Measurements from ENCODE around the gene CES4A.
"Not testable (repeated sequence)": the region's sequence is repeated elsewhere in the genome, so short reads cannot be mapped to it uniquely, and the experiment has no call there.

CES4A gene

DNA sequence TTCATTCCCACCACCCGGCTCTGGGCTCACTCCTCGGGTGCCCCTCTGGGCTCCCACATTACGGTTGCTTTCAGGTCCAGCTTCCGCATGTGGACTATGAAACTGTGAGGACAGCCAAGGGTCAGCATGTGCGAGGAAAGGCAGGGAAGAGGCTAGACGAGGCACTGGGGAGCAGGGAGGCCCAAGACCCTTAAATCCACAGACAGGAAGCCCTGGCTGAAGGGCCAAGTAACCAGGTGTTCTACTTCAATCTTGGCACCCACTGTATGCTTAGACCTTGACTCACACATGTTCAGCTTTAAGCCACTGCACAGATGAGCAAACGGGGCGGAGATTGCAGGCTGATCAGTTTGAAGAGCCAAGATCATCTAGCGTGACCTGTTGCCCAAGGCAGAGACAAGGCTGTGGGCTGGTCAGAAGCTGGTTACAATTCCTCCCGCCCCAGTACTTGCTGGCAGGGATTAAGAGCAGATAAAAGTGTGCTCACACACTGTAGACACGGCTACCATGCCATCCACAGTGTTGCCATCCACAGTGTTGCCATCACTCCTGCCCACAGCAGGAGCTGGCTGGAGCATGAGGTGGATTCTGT, at the start of gene CES4A:
Gene CES4A, plus strand, starts transcription at position 393 of the 592 bp plus-strand sequence. Its CDS starts 184 bp downstream, at position 577.
- H3K4me1 ChIP-seq (ENCODE audit: control insufficient read depth, low read depth, low read length), result no peaks in the 10 kb centered on the region
- H3K27ac ChIP-seq (ENCODE audit: low read length), result no peak within 1 kb of the TSS
- no peaks in the 10 kb centered on the region for H3K36me3 ChIP-seq (ENCODE audit: control insufficient read depth, low read depth, low read length)
- H3K9me3 ChIP-seq (ENCODE audit: control insufficient read depth, low read depth, low read length), result no peaks in the 10 kb centered on the region
- H3K9ac ChIP-seq (ENCODE audit: low read length), result no peak within 1 kb of the TSS
- H3K27me3 ChIP-seq (ENCODE audit: control insufficient read depth, insufficient read depth, low read length), result no peaks in the 10 kb centered on the region
- H3K4me3 ChIP-seq (ENCODE audit: low read length), result no peak within 1 kb of the TSS

DNA sequence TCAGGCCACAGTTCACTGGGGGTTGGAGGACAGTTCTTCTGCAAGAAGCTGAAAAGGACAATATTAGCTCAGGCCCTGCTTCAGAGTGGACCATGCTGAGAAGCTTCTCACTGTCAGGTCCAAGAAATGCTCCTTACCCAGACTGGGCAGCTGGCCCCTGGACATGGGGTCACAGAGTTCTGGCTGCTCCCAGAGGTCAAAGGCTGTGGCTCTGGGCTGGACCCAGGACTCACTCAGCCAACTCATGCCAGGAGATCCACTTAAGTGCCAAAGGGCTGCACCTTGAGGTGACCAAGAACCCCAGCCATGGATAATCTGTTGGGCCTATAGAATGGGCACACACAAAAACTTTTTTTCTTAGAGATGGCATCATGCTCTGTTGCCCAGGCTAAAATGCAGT, 49.0 kb upstream of the CES4A start:
- H3K36me3 ChIP-seq (ENCODE audit: control insufficient read depth, low read depth, low read length), result peaks cover 11% of the 10 kb centered on the region

DNA sequence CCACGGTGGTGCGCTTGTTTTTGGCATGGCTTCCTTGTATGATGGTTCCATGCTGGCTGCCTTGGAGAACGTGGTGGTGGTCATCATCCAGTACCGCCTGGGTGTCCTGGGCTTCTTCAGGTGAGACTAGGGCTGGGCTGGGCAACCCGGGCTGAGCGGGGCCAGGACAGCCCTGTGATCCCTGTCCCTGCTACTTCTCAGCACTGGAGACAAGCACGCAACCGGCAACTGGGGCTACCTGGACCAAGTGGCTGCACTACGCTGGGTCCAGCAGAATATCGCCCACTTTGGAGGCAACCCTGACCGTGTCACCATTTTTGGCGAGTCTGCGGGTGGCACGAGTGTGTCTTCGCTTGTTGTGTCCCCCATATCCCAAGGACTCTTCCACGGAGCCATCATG, 48.2 kb upstream of the CES4A start:
- H3K9me3 ChIP-seq (ENCODE audit: control insufficient read depth, low read depth, low read length), result no peaks in the 10 kb centered on the region
- H3K36me3 ChIP-seq (ENCODE audit: control insufficient read depth, low read depth, low read length), result peaks cover 11% of the 10 kb centered on the region
- H3K4me3 ChIP-seq (ENCODE audit: low read length), result no peak overlapping the region
- no peaks in the 10 kb centered on the region for H3K27me3 ChIP-seq (ENCODE audit: control insufficient read depth, insufficient read depth, low read length)
- no peak overlapping the region for H3K27ac ChIP-seq (ENCODE audit: low read length)
- H3K4me1 ChIP-seq (ENCODE audit: control insufficient read depth, low read depth, low read length), result no peaks in the 10 kb centered on the region
- no peak overlapping the region for H3K9ac ChIP-seq (ENCODE audit: low read length)

More for the DNA sequence above, 49.0 kb upstream of the CES4A start:
- Histone ChIP-seq H3K4me1 (ENCODE audit: control insufficient read depth, low read depth, low read length) (no peaks in the 10 kb centered on the region), H3K9me3 (ENCODE audit: control insufficient read depth, low read depth, low read length) (no peaks in the 10 kb centered on the region), H3K27me3 (ENCODE audit: control insufficient read depth, insufficient read depth, low read length) (no peaks in the 10 kb centered on the region), H3K27ac (ENCODE audit: low read length) (no peak overlapping the region), H3K9ac (ENCODE audit: low read length) (no peak overlapping the region), H3K4me3 (ENCODE audit: low read length) (no peak overlapping the region)

DNA sequence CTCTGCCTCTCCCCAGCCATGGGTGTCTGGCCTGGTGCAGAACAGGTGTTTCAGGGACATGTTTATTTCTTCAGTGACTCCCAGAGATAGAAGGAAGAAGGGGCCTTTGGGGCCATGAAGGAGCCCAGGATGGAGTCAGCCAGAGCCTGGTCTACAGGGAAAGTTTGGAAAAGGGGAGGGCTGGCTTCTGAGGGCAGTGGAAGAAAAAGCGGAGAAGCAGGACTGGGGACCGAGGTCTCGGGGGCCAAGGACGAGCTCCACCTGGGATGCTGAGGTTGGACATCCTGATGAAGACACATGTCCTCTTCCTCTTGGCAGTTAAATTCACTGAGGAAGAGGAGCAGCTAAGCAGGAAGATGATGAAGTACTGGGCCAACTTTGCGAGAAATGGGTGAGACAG, 45.4 kb upstream of the CES4A start:
- no peaks in the 10 kb centered on the region for H3K4me1 ChIP-seq (ENCODE audit: control insufficient read depth, low read depth, low read length)
- no peak overlapping the region for H3K4me3 ChIP-seq (ENCODE audit: low read length)
- H3K27ac ChIP-seq (ENCODE audit: low read length), result no peak overlapping the region
- H3K27me3 ChIP-seq (ENCODE audit: control insufficient read depth, insufficient read depth, low read length), result no peaks in the 10 kb centered on the region
- H3K9ac ChIP-seq (ENCODE audit: low read length), result no peak overlapping the region
- H3K9me3 ChIP-seq (ENCODE audit: control insufficient read depth, low read depth, low read length), result no peaks in the 10 kb centered on the region
- H3K36me3 ChIP-seq (ENCODE audit: control insufficient read depth, low read depth, low read length), result peaks cover 11% of the 10 kb centered on the region

DNA sequence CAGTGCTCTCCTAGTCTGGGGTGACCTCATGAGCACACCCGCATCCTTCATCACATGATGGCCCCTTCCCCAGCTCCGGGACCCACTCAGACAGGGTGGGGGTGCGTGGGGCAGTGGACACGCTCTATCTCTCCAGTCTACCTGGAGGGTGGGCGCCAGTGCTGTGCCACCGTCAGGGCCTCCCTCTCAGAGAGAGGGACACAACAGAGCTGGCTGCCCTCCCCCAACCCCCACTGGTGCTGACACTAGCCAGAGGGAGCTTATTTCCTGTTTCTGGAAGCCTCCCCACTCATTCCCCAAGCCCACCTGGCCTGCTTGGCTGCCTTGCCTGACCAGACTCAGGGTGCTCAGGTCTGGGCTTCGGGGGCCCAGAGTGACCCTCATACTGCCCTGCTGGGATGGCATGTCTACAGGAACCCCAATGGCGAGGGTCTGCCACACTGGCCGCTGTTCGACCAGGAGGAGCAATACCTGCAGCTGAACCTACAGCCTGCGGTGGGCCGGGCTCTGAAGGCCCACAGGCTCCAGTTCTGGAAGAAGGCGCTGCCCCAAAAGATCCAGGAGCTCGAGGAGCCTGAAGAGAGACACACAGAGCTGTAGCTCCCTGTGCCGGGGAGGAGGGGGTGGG, 44.8 kb upstream of the CES4A start:
- no peak overlapping the region for H3K4me3 ChIP-seq (ENCODE audit: low read length)
- no peak overlapping the region for H3K27ac ChIP-seq (ENCODE audit: low read length)
- H3K9me3 ChIP-seq (ENCODE audit: control insufficient read depth, low read depth, low read length), result no peaks in the 10 kb centered on the region
- no peaks in the 10 kb centered on the region for H3K27me3 ChIP-seq (ENCODE audit: control insufficient read depth, insufficient read depth, low read length)
- H3K36me3 ChIP-seq (ENCODE audit: control insufficient read depth, low read depth, low read length), result peaks cover 11% of the 10 kb centered on the region
- H3K4me1 ChIP-seq (ENCODE audit: control insufficient read depth, low read depth, low read length), result no peaks in the 10 kb centered on the region
- H3K9ac ChIP-seq (ENCODE audit: low read length), result no peak overlapping the region

DNA sequence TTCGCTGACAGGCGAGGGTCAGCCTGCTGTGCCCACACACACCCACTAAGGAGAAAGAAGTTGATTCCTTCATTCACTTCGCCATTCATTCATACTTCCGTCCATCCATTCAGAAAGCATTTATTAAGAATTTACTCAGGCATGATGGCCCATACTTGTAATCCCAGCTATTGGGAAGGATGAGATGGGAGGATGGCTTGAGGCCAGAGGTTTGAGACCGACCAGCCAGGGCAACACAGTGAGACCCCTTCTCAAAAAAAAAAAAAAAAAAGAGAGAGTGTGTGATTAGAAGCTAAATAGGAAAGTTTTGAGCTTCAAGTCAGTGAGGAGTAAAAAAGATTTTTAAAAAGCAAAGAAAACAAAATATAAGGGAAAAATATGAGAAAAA, 44.3 kb upstream of the CES4A start:
- no peaks in the 10 kb centered on the region for H3K27me3 ChIP-seq (ENCODE audit: control insufficient read depth, insufficient read depth, low read length)
- H3K36me3 ChIP-seq (ENCODE audit: control insufficient read depth, low read depth, low read length), result peaks cover 11% of the 10 kb centered on the region
- H3K27ac ChIP-seq (ENCODE audit: low read length), result no peak overlapping the region
- no peaks in the 10 kb centered on the region for H3K9me3 ChIP-seq (ENCODE audit: control insufficient read depth, low read depth, low read length)
- no peak overlapping the region for H3K4me3 ChIP-seq (ENCODE audit: low read length)
- H3K9ac ChIP-seq (ENCODE audit: low read length), result no peak overlapping the region
- H3K4me1 ChIP-seq (ENCODE audit: control insufficient read depth, low read depth, low read length), result no peaks in the 10 kb centered on the region

DNA sequence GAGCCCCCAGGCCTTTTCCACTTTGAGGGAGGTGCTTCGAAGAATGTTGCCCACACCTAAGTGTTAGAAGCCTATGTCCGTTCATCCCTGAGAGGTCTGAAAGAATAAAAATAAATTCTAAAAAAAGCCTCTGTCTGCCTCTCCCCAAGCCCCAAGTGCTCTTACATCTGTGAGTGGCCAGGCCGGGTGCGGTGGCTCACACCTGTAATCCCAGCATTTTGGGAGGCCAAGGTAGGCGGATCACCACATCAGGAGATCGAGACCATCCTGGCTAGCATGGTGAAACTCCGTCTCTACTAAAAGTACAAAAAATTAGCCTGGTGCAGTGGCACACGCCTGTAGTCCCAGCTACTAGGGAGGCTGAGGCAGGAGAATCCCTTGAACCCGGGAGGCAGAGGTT, 43.4 kb upstream of the CES4A start:
- H3K4me3 ChIP-seq (ENCODE audit: low read length); H3K27ac ChIP-seq (ENCODE audit: low read length); H3K27me3 ChIP-seq (ENCODE audit: control insufficient read depth, insufficient read depth, low read length); H3K9ac ChIP-seq (ENCODE audit: low read length); H3K9me3 ChIP-seq (ENCODE audit: control insufficient read depth, low read depth, low read length); H3K4me1 ChIP-seq (ENCODE audit: control insufficient read depth, low read depth, low read length): not testable (repeated sequence)
- H3K36me3 ChIP-seq (ENCODE audit: control insufficient read depth, low read depth, low read length), result peaks cover 11% of the 10 kb centered on the region

DNA sequence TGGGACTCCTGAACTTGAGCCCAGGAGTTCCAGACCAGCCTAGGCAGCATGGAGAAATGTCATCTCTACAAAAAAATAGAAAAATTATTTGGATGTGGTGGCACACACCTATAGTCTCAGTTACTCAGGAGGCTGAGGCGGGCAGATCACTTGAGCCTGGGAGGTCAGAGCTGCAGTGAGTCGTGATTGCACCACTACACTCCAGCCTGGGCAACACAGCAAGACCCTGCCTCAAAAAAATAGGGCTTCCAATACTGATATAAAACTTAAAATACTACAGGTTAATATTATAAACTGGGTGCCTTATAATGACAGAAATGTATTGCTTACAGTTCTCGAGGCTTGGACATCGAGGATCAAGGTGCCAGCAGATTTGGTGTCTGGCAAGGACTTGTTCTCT, 42.5 kb upstream of the CES4A start:
- Histone ChIP-seq H3K9me3 (ENCODE audit: control insufficient read depth, low read depth, low read length) (no peaks in the 10 kb centered on the region), H3K27ac (ENCODE audit: low read length) (no peak overlapping the region), H3K27me3 (ENCODE audit: control insufficient read depth, insufficient read depth, low read length) (no peaks in the 10 kb centered on the region), H3K4me3 (ENCODE audit: low read length) (no peak overlapping the region), H3K4me1 (ENCODE audit: control insufficient read depth, low read depth, low read length) (no peaks in the 10 kb centered on the region), H3K9ac (ENCODE audit: low read length) (no peak overlapping the region), H3K36me3 (ENCODE audit: control insufficient read depth, low read depth, low read length) (peaks cover 4% of the 10 kb centered on the region)

DNA sequence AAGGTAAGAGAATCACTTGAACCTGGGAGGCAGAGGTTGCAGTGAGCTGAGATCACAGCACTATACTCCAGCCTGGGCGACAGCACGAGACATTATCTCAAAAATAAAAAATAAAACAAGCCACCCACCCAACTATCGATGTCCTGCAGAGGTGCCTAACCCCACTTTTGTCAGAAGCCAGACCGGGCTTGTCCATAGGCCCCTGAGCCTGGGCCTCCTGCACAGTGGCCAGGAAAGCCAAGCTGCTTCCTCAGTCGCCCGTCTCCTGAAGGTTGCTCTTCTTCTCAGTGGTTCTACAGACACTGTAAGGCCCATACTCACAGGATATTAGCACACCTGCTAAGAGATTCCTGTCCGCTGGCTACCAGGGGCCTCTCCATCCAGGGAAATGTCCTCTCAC, 41.8 kb upstream of the CES4A start:
- H3K4me3 ChIP-seq (ENCODE audit: low read length), result no peak overlapping the region
- H3K9ac ChIP-seq (ENCODE audit: low read length), result no peak overlapping the region
- no peak overlapping the region for H3K27ac ChIP-seq (ENCODE audit: low read length)
- H3K4me1 ChIP-seq (ENCODE audit: control insufficient read depth, low read depth, low read length), result no peaks in the 10 kb centered on the region
- no peaks in the 10 kb centered on the region for H3K27me3 ChIP-seq (ENCODE audit: control insufficient read depth, insufficient read depth, low read length)
- peaks cover 3% of the 10 kb centered on the region for H3K36me3 ChIP-seq (ENCODE audit: control insufficient read depth, low read depth, low read length)
- H3K9me3 ChIP-seq (ENCODE audit: control insufficient read depth, low read depth, low read length), result no peaks in the 10 kb centered on the region

DNA sequence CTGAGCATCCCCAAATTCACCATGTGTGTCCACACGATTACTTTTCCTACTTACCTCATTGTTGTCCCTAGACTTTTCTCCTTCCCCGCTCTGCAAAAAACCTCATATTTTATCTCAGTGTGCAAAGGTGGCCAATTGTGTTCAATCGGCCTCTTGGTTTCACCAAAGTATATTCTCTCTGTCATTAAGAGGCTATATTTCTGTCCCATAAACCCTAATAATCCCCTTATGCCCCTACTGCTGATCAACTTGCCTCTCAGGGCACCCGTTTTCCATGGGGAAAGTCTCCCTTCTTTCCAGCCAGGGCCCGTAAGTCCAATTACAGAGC, 41.5 kb upstream of the CES4A start:
- Histone ChIP-seq H3K36me3 (ENCODE audit: control insufficient read depth, low read depth, low read length) (peaks cover 2% of the 10 kb centered on the region), H3K9ac (ENCODE audit: low read length) (no peak overlapping the region), H3K9me3 (ENCODE audit: control insufficient read depth, low read depth, low read length) (no peaks in the 10 kb centered on the region), H3K4me1 (ENCODE audit: control insufficient read depth, low read depth, low read length) (no peaks in the 10 kb centered on the region), H3K4me3 (ENCODE audit: low read length) (no peak overlapping the region), H3K27ac (ENCODE audit: low read length) (no peak overlapping the region), H3K27me3 (ENCODE audit: control insufficient read depth, insufficient read depth, low read length) (no peaks in the 10 kb centered on the region)

DNA sequence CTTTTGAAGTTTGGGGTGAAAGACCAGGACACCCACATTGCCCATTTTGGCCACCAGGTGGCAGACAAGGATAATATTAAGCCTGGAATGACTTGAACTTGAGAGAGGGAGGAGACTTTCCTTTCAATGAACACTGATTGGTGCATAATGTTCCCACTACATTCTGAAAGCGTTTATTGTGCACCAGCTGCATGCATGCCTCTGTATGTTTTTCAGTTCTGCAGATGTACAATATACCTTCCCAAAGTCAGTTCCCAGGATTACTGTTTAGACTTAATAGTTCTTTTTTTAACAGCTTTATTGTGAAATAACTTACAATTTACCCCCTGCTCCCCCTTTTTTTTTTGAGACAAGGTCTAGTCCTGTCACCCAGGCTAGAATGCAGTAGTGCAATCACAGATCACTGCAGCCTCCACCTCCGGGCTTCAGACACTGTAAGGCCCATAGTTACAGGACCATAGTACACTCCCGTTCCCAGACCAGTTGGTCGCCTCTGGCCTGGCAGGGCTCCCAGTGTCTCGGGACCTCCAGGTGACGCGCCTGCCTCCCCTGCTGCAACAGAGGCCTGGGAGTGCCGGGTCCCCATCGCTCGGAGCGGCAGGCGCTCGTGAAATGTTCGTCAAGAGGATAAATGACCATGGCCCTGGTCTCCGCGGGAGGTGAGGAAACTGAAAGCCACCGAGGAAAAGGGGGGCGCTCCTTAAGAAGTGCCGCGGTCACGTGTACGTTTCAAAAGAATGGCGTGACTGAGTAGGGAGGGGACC, 40.9 kb upstream of the CES4A start:
- H3K36me3 ChIP-seq (ENCODE audit: control insufficient read depth, low read depth, low read length), result no peaks in the 10 kb centered on the region
- H3K4me3 ChIP-seq (ENCODE audit: low read length), result no peak overlapping the region
- H3K4me1 ChIP-seq (ENCODE audit: control insufficient read depth, low read depth, low read length), result no peaks in the 10 kb centered on the region
- no peaks in the 10 kb centered on the region for H3K27me3 ChIP-seq (ENCODE audit: control insufficient read depth, insufficient read depth, low read length)
- no peak overlapping the region for H3K9ac ChIP-seq (ENCODE audit: low read length)
- no peak overlapping the region for H3K27ac ChIP-seq (ENCODE audit: low read length)
- H3K9me3 ChIP-seq (ENCODE audit: control insufficient read depth, low read depth, low read length), result no peaks in the 10 kb centered on the region

Data from iPS-18a (cell line).